Superior temporal gyrus (tissue), 1 donor: Measurements from ENCODE around the gene MKNK2.

Source experiments
- DNase-seq: peaks from one replicate; pipeline ENCODE4 v3.0.0-alpha.2; 2016; ENCODE audit errors: extremely low spot score

The MKNK2 gene

DNA sequence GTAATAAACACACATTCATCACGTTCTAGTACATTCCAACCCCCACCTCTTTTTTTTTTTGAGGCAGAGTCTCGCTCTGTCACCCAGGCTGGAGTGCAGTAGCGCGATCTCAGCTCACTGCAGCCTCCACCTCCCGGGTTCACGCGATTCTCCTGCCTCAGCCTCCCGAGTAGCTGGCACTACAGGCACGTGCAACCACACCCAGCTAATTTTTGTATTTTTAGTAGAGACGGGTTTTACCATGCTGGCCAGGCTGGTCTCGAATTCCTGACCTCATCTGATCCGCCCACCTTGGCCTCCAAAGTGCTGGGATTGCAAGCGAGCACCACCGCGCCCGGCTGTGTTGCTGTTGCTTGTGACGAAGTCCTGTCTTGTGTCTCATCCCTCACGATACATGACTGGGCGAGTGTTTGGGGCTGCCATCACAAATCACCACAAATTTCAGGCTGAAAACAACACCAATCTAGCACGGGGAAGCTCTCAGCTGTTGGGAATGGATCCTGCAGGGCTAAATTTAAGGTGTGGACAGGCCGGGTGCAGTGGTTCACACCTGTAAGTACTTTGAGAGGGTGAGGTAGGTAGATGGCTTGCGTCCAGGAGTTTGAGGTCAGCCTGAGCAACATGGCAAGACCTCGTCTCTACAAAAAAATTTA, 29.4 kb upstream of the MKNK2 start:
- no peak for DNase-seq

DNA sequence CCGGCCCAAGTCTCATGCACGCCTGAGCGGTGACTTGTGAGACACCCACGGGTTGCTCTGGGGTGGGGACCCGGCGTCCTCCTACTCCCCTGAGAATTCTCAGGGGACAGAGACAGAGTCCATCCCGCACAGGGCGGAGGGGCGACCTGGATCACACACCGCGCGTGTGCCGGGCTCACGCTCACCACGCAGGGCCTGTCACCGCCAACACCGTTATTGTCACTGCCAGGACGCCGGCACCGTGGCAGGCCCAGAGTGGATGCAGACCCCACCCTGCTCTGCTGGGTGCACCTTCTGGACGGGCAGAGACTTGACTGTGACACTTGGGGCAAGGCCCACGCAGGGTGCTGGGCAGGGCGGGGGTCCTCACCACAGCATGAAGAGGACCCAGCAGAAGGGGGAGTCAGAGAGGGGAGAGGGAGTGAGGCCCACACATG, 28.8 kb upstream of the MKNK2 start:
- no peak for DNase-seq

DNA sequence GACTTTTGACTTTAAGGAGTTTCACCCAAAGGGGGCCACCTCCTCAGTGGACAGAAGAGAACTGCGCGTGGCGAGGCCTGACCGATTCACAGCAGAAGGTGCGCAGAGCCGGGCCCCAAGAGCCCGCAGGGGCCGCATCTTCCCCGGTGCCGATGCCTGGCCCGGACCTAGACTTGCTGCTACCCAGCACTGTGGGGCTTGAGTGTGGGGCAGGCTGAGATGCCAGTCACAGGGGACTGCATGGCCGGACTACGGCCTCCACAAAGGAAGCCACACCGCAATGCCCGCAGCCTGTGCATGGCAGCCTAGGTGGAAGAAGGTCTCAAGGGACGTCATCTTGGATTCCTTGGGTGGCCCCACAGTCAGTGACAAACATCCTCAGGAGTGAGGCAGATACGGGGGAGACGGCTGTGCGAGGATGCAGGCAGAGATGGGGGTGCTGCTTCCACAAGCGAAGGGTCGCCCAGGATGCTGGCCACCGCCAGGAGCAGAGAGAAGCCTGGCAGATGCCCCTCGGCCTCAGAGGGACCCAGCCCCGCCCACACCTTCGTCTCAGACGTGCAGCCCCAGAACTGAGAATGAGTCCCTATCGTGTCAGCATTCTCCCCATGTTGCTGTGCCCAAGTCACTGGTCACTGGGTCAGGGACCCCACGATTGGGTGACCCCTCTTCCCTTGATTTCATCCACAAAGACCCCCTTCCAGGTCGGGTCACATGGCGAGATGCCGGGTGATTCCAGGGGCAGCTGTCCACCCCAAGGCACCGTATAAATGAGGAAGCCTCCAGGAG, 28.2 kb upstream of the MKNK2 start:
- no peak for DNase-seq

DNA sequence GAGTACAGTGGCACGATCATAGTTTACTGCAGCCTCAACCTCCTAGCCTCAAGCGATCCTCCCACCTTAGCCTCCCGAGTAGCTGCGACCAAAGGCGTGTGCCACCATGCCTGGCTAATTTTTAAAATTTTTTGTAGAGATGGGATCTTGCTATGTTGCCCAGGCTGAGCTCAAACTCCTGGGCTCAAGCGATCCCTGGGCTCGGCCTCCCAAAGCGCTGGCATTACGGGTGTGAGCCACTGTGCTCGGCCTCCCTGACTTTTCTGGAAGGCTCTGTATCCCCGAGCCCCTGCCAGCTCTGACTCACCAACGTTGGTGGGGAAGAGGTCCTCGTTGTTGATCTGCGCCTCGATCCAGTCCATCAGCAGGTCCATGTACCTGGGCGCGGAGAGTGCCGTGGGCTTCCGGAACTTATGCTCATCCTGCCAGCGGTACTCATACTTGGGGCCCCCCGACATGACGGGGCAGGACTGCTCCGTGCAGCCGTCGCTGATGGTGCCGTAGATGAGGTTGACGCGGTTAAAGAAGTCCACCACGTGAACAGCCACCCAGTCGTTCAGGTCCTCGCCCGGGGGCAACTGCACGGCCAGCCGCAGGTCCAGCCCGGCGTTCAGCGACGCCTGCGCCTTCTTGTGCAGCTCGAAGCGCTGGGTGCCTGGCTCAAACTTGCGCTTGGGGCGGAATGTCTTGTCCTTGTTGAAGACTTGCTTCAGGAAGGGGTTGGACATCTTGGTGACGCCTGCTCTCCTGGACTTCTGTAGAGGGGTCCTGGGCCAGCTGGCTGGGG, 27.0 kb upstream of the MKNK2 start:
- DNase-seq: no peak

DNA sequence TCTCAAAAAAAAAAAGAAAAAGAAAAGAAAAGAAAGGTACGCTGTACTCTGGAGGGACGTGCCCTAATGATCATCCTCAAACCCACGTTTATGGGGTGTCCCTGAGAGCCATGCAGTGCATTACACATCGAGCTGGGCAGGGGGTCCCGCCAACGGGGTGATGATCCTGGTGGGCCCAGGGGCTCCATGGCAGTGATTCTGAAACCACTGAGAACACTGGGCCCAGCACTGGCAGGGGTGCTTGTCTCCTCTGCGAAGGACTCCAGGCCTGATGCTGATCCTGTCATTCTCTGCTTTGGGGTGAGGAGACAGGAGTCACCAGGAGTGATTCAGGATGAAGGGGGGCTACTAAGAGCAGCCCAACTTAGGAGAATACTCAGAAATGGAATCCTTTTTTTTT, 26.4 kb upstream of the MKNK2 start:
- no peak for DNase-seq

DNA sequence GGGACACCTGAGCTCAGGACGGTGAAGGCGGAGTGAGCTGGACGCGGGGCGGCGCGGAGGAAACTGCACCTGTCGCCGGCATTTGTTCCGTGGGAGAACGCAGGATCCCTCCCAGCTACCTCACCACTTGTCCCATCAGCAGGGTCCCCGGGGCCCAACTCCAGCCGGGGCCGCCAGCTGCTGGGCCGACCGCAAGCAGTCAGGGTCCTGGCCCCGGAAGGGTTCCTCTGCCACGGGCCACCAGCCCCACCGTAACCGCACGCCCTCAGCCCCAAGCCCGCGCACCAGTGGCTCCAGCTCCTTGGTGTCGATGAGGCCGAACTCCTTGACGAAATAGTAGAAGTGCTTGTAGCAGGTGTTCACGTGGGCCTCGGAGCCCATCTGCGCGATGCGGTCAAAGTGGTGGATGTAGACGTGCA, 25.5 kb upstream of the MKNK2 start:
- DNase-seq: no peak

DNA sequence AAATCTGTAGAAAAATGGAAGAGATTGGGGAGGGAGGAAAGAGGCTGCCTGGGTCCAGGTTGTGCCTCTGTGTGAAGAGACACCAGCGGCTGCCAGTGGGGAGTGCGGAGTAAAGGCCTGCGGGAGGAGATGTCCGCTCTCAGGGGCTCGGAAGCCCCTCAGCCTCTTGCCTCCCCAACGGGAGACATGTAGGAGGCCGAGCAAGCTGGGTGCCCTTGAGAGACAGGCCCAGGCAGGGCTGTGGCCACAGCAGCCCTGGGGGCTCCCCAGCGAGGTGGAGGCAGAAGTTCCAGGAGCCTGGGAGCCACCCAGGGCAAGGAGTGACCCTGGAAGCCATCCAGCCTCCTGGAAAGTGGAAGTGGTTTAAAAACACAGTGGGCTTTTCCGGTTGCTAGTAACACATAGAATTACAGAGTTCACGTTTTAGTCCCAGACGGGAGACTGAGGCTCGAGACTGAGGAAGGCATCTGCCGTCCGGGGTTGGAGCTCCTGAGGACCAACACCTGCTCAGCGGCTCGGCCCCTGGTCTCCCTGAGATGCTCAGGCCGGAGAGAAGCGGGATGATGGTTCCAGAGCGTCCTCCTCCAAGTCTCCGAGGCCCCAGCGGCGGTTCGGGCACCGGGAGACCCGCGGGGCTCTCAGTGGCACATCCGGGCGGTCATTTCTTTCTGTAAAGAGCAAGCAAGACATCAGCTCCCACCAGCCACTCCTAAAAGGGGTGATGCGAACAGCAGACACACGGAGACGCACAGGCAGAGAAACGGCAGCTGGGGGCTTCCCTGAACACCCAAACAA, 21.9 kb upstream of the MKNK2 start:
- DNase-seq: no peak

DNA sequence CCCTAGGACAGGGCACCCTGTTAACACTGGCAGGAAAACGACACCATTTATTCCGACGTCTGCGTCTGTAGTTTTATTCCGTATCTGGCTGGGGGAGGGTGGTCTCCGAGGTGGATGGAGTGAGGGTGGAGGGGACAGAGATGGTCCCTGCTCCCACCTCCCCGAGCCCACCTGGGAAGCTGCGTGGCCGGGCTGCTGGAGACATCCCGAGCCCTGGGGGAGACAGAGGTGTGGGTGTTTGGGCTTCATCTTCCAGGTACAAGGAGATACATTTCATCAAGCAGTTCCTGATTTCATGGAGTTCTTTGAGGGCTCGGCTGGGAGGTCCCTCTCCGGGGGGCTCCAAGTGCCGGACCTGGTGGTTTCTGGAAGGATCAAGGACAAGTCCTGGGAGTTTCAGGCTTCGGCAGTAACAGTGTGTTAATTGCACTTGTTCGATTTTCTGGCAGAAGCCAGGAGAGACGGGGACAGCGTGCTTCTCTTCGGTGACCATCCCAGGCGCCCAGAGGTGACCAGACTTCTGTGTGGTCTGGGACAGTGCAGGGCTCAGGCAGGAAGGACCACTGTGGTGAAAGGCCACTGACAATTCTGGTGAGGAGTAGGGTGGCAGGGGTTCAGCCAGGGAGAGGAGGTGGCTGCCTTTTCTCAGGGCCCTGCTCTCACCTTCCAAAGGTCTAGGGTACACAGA, 20.1 kb upstream of the MKNK2 start:
- DNase-seq: no peak

DNA sequence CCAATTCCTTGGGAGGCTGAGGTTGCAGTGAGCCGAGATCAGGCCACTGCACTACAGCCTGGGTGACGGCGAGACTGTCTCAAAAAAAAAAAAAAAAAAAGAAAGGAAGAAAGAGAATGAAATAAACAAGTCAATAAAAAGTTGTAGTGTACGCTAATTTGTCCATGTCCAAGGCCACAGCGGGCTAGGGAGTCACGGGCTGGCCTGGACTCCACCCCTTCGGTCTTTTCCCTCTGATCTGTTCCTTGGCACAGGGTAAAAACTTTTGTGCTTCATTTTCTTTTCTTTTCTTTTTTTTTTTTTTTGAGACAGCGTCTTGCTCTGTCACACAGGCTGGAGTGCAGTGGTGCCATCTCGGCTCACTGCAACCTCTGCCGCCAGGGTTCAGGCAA, 19.4 kb upstream of the MKNK2 start:
- no peak for DNase-seq

DNA sequence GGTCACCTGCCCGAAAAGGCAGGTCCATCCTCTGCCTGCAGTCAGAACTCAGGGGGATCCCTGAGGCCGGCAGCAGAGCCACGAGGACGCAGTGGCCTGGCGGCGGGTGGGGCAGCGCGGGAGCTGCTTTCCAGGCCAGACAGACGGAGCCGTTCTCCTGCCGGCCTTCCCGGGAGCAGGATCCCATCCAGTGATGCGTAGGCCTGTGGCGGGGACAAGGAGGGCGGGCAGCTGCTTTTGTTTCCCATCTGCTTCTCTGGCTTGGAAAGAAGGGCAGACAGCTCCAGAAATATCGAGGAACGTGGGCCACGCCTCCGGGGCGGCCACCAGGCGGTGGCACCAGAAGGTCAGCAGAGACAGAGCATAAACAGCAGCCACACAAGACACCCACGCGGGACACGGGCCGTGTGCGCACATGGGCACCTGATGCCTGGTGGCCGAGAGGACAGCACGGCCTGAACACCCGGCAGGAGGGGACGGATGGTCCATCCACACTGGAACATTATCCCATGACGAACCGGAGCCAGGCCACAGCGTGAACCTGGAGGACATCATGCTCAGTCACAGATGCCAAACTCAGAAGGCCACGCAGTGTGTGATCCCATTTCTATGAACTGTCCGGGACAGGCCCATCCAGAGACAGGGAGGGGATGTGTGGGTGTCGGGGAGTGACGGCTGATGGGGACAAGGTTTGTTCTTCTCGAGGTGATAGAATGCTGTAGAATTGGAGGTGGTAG, 13.9 kb upstream of the MKNK2 start:
- DNase-seq: peak; percentile 46

DNA sequence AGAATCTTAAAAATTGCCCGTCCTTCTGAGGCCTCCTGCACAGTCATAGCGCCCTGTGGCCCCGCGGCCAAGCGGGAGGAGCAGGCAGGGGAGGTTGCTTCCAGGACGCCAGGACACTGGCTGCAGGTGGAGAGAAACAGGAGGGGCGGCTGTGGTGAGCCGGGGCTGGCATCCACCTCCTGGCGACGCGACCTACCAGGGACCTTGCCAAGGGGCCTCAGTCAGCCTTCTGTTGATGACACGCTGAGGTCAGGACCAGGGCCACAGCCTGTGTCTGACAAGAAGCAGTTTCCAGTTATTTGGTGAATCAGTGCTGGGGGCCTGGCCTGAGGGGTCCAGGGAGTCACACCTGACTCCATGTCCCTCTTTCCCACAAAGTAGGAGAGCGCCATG, 13.3 kb upstream of the MKNK2 start:
- DNase-seq: no peak

DNA sequence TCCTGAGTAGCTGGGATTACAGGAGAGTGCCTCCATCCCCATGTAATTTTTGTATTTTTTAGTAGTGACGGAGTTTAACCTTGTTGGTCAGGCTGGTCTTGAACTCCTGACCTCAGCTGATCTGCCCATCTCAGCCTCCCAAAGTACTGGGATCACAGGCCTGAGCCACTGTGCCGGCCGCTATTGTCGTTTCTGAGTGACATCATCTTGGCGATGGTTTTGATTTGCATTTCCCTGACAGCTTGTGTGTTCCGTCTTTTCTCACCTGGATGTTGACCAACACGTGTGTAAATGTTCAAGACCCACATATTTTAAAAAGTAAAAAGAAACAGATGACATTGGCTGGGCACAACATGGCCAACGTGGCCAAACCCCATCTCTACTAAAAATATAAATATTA, 12.8 kb upstream of the MKNK2 start:
- DNase-seq: no peak

DNA sequence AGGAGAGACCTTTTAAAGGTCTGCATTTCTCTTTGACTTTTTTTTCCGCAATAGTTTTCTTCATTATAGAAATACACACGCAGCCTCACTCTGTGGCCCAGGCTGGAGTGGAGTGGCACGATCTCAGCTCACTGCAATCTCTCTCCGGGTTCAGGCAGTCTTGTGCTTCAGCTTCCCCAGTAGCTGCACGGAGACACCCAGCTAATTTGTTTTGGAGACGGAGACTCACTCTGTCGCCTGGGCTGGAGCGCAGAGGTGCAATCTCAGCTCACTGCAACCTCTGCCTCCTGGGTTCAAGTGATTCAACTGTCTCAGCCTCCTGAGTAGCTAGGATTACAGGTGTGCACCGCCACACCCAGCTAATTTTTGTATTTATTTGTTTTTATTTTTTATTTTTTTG, 11.7 kb upstream of the MKNK2 start:
- no peak for DNase-seq

DNA sequence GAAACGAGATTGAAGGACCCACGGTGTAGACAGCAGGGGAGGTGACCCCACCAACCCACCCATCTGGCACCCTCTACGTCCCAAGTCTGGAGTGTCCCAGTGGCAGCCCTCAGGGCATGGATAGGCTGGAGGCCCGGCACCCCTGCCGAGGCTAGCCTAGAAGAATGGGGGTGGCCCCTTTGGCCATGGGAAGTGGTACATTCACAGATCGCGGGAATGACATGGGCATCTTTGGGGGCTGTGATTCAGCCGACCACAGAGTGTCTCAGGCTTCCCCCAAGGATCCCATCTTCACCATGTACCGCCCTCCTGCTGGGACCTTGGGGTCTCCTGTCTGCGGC, 11.3 kb upstream of the MKNK2 start:
- no peak for DNase-seq

DNA sequence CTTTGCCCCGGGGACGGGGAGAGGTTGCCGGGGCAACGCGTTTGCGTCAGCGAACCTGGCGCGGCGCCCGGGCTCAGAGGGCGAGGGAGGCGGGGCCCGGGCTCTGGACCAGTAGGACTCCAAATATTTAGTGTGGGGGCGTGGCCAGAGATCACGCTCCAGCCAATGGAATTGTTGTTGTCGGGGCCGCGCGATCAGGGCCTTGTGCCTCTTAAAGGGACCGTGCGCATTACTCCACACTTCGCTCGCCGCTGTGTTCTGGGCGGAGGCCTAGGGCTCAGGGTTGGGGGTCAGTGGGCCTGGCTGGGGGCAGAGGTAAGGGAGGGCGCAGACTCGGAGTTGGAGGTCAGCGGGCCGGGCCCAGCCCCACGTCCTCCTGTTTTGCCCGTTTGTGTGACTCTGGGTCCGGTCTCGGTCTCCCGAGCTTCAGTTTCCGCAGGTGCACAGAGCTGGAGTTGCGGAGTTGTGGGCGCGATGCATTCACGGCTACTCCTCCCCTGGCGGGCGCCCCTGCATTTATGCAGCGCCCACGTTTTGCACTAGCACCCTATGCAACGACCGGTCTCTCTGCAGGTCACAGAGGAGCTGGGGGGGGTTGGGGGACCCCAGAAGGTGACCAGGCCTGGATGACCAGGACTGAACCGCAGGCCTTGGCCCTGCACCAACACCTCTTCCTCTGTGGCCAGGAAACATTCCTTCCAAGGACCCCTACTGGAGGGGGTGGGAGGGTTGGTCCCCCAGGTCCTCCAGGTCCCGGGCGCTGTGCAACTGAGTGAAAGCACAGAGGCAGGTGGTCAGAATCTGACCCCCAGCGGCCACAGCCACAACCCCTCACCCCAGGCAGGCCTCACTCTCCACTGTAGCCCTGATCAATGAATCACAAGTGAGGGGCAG, 10.7 kb upstream of the MKNK2 start:
- DNase-seq: peak; percentile 99

DNA sequence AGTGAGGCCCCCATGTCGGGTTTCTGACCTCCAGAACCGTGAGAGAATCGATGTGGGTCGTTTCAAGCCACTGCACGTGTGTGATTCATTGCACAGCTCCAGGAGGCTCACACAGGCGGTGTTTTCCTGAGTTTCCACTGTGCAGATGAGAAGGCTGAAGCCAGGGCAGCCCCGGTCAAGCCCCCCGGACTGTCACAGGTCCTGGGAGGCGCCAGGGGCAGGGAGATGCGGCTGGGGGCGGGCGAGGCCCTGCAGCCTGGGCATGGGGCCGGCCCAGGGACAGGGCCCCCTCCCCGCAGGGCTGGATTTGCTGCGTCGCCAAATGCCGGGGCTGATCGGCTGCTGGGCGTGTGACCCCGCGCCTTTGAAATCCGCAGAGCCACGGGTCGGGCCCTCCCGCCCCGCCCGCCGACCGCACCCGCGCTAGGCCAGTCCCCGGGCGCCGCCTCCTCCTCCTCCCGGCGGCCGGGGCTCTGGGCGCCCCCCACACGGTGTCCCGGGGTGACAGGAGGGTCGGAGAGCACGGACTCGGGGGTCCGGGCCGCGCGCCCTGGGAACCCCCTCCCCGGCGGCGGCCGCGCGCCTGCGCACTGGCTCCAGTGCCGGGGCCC, 9.9 kb upstream of the MKNK2 start:
- DNase-seq: peak; percentile 37

DNA sequence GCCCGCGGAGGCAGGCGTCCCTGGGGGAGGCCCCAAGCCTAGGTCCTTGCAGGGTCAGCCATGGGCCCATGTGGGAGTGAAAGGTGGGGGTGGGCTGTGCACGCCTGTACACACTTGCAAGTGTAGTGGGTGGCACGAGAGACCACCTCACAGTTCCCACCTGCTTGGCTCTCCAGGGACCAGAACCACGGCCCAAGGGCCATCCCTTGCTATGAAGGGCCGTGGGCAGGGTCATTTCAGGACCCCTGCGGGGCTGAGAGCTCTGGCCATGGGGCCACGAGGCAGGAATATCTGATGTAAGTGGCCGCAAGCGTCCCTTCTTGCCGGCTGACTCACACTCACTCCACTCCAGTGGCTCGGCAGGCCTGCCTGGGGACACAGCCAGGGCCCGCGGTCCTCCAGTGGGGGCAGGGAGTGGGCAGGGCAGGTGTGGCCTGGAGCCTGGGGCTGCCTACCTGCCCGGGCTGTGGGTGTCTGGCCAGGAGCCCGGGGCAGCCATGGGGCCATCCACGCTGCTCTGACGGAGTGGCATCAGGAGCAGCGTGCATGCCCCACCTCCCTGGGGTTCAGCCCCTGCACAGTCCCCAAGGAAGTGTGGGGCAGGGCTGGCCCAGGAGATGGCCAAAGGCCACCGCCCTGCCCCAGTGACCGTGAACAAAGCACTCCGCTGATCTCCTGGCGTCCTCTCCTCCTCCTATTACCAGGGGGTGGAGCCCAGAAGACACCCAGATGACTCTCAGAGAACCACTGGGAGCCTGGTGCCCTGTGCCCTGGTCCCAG, 8.6 kb upstream of the MKNK2 start:
- DNase-seq: peak; percentile 69
